ENCODE measurements around the gene NEMF.
"Not testable (repeated sequence)": the region's sequence is repeated elsewhere in the genome, so short reads cannot be mapped to it uniquely, and the experiment has no call there.

The NEMF gene, protein sequence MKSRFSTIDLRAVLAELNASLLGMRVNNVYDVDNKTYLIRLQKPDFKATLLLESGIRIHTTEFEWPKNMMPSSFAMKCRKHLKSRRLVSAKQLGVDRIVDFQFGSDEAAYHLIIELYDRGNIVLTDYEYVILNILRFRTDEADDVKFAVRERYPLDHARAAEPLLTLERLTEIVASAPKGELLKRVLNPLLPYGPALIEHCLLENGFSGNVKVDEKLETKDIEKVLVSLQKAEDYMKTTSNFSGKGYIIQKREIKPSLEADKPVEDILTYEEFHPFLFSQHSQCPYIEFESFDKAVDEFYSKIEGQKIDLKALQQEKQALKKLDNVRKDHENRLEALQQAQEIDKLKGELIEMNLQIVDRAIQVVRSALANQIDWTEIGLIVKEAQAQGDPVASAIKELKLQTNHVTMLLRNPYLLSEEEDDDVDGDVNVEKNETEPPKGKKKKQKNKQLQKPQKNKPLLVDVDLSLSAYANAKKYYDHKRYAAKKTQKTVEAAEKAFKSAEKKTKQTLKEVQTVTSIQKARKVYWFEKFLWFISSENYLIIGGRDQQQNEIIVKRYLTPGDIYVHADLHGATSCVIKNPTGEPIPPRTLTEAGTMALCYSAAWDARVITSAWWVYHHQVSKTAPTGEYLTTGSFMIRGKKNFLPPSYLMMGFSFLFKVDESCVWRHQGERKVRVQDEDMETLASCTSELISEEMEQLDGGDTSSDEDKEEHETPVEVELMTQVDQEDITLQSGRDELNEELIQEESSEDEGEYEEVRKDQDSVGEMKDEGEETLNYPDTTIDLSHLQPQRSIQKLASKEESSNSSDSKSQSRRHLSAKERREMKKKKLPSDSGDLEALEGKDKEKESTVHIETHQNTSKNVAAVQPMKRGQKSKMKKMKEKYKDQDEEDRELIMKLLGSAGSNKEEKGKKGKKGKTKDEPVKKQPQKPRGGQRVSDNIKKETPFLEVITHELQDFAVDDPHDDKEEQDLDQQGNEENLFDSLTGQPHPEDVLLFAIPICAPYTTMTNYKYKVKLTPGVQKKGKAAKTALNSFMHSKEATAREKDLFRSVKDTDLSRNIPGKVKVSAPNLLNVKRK

DNA sequence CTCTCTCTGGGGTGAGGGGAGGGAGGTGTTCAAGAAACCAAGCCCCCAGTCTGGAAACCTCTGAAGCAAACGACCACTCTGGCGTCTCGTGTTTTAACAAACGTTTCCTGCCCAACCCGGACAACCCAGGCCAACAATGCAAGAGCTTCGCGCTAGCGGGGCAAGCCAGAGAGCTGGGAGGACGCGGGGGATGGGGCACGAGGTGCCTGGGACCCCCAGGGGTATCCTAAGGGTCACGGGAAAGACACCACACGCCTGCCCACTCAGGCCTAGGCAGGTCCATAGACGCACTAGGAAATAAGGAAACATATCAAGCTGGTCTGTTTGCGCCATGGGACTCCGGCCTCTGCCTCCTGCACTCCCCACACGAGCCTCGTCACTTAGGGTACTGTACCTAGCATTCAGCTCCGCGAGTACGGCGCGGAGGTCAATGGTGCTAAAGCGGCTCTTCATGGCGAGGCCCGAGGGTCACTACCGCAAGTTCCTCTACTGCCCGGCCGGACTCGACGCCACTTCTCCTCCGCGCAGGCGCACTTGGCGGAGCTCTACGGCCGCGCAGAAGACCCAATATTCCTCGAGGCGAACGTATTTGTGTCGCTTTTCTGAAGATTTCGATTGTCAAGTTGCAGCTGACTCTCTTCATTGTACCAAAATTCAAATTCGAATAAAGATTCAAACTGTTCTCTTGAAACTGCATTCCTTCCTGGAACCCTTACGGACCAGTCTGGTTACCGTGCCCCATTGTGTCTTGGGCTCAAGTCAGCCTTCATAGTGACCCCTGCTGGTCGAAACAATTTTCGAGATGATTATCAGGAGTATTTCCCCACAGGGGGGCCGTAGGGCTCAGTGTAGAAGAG is at the start of gene NEMF:
NEMF (minus strand) TSS at position 488 of the 857 bp plus-strand sequence; CDS start at position 453, 35 bp downstream.
- DNase-seq = peak; percentile 92 to 95

DNA sequence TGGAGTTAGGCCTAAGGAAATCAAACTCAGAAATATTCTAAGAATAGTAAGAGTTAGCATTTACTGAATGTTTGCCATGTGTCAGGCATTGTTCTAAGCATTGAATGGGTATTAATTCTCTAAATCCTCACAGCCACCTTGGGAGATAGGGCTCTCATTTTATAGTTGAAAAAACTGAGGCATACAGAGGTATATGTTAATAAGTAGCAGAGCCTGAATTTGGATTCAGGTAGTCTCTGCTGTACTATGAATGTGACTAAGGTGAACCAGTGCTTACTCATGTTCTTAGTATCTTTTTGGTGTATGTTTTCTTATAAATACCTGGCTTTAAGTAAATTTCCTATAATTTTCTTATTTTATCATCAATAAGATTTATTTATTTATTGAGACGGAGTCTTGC is 48.4 kb upstream of the NEMF start:
- no peak for DNase-seq

DNA sequence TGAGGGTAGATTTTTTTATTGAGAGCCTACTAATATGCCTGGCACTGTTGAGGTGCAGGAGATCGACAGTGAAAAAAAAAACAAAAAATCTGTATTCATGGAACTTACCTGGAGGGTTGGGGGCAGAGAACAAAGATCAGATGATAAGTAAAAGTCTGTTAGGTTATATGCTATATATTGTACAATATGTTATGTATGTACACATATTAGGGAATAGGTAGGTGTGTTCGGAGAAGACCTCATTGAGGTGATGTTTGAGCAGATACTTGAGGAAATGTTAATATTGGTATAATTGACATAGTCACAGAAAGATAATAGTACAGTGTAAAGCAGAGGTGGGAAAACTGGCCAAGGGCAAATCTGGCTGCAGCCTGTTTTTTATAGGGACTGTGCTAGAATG is 45.9 kb upstream of the NEMF start:
- DNase-seq = no peak

DNA sequence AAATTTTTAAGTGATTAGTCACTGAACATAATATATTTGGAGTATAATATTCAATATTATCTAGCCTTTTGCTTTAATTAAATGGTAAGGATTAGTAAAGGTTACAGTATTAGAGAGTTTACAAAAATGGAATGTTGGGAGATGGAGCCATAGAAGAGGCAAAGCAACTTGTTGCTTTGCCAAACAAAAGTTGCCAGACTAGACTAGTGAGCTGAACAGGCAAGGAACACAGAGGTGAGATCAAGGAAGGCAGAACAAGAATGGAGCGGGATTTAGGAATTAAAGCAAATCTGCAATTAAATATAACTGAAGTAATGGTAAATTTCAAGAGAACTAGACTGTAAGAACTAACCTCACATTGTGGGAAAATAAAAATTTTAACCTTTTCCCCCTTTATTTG is 45.4 kb upstream of the NEMF start:
- DNase-seq = no peak

DNA sequence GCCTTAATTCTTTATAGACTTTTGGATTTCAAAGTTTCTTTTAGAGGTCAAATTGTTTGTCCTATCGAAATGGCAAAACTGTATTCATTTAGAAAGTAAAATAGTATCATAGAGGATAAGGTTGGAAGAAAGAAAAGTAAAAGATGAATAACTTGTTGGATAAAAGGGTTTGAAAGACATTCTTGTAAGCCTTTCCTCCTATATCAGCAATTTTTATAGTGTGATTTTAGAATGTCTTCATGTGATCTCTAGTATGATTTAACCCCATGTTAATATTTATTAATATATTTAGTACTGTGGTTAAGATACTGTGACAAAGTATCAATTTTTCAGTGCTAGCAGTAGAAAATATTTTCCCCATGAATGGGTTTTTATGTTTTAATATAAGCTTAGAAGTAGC is 44.8 kb upstream of the NEMF start:
- DNase-seq = no peak

DNA sequence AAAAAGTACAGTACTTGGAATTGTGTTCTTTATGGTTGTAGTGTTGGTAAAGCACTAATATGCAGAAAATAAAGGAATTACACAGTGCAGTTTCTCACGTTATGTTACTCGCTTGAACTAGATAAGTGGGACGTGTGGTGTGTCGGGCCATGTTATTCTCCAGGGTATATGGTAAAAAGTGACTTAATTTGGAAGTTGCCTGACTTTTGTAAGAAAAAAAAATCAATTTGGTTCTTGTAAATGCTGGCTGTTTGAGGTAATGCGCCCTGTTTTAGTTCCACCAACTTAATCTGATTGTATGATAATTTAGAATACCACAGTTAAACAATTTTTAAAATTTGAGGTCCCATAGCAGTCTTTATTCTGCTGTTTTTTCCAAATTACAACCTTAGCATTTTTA is 44.4 kb upstream of the NEMF start:
- DNase-seq = no peak

DNA sequence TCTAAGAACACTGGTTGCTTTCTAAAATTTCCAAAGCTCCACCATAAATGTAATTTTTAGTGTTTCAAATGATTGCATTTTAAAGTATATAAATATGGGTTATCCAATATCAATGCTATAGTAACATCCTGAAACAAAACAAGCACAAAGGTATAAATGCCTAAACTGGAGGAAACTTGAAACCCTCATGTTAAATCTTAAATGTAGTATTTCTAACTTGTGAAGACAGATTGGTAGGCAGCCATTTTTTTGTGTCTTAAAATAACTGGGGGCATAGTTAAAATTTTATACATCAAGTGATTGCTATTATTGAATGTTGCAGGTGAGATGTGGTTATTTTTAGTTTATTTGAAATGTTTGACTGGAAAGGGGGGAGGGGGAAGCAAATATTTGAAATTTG is 43.7 kb upstream of the NEMF start:
- not testable (repeated sequence) for DNase-seq

DNA sequence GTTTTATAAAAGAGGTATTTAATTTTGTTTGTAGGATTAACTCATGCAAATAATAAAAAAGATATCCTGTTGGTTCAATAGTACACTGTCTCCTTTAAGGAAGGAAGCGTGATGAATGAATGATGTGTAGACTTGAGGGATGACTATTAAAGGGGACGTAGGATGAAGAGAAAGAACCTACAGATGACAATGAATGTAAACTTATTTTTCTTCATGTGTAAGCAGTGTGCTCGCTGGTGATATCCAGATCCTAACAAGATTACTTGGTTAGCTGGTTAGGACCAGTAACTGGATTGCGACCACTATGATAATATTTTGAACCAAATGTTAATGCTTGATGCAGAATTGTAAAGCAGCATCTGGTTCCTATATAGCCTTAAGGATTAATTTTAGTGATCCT is 42.9 kb upstream of the NEMF start:
- no peak for DNase-seq

DNA sequence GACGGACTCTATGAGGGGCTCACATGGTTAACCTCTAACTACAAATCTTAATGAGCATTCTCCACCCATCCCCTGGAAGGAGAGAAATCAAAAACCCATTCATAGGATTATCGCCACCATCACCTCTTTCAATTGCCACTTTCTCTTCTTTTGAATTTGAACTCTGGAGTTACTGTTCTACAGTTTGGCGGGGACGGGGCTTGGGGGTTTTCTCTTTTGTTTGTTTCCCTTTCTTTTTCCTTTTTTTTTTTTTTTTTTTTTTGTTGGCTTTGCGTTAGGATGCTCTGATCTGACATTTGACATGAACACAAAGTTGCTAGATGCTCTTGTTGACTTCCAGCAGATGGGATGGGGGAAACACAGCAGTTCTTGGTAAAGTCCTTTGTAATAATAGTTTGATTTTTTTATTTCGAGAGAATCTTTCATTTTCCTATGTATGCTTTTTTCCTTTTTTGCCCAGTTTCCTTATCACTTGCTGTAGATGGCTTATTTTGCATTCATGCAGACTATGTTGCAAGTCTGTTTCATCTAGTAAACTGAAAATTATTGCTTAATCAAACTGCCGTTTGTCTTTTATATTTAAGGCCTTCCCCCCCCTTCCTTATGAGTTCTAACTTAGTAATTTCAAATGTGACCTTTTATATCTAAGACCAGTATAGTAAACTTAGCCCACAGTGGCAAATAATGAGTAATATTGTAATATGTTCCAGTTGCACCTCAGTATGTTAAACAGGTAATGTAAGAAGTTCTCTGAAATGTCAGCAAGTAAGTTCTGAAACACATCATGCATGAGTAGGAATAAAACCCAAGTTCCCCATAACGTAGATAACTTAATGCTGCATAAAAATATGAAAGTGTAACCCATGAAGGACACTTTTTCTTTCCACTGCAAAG is 41.9 kb upstream of the NEMF start:
- not testable (repeated sequence) for DNase-seq

DNA sequence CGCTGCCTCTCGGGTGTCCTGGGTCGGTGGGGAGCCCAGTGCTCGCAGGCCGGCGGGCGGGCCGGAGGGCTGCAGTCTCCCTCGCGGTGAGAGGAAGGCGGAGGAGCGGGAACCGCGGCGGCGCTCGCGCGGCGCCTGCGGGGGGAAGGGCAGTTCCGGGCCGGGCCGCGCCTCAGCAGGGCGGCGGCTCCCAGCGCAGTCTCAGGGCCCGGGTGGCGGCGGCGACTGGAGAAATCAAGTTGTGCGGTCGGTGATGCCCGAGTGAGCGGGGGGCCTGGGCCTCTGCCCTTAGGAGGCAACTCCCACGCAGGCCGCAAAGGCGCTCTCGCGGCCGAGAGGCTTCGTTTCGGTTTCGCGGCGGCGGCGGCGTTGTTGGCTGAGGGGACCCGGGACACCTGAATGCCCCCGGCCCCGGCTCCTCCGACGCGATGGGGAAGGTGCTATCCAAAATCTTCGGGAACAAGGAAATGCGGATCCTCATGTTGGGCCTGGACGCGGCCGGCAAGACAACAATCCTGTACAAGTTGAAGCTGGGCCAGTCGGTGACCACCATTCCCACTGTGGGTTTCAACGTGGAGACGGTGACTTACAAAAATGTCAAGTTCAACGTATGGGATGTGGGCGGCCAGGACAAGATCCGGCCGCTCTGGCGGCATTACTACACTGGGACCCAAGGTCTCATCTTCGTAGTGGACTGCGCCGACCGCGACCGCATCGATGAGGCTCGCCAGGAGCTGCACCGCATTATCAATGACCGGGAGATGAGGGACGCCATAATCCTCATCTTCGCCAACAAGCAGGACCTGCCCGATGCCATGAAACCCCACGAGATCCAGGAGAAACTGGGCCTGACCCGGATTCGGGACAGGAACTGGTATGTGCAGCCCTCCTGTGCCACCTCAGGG is 41.0 kb upstream of the NEMF start:
- DNase-seq = peak; percentile 41

DNA sequence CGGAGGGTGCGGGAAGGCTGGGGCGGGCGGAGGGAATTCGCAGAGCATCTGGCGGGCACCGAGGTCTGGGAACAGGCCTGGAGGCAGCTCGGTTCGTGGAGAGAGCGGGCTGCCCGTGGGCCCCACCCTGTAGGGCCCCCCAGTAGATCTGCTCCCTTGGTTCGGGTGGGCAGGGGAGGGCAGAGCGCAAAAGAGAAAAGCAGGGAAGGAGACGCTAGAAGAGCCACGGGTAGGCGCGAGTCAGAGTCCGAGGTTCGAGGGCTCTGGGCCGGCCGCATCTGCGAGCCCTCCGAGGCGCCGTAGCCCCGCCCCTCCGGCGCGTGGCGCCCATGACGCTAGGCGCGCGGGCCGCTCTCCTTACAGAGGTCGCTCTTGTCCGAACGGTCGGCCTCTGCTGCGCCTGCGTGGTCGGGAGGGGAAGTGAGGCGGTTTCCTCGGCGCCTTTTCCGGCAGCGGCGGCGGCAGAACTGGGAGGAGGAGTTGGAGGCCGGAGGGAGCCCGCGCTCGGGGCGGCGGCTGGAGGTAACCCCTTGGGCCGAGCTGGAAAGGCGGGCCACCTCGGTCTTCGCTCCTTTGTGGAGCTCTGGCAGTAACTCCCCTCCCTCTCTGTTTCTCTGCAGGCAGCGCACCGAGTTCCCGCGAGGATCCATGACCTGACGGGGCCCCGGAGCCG is 40.2 kb upstream of the NEMF start, which contains the start of gene ARF6:
ARF6 (plus strand) TSS at position 447 of the 673 bp plus-strand sequence. CDS start 655 bp downstream, outside the sequence.
- peak; percentile 95 to 99 for DNase-seq

DNA sequence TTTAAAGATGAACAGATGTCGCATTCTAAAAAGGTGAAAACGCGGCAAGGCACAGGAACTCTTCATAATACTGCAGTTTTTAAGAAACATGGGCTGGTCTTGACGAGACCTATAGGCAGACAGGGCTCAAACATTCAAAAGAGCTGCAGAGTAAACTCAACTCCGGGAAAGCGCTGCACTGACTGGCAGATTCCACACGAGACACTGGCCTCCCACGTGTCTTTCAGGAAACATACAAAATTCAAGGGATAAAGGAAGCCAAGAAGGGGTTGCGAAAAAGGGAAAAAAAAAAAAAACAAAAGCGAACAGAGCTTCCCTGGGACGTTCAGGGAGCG is 39.7 kb upstream of the NEMF start:
- peak; percentile 28 to 77 for DNase-seq

DNA sequence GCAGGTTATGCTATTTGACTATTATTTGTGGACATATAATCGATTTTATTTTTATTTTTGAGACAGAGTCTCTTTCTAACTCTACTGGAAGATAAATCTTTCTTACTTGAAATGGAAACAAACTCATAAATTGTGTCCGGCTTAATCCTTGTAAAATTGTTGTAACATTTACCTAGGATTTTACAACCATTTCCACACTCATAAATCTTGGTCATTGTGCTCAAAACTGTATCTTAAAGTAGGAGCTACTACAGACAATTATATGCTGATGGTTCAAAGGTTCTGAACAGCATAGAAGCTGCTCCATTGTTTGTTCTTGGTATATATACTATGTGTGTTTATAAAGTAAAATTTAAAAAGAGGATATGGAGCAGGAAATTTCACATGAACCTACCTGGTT is 35.7 kb upstream of the NEMF start:
- no peak for DNase-seq

DNA sequence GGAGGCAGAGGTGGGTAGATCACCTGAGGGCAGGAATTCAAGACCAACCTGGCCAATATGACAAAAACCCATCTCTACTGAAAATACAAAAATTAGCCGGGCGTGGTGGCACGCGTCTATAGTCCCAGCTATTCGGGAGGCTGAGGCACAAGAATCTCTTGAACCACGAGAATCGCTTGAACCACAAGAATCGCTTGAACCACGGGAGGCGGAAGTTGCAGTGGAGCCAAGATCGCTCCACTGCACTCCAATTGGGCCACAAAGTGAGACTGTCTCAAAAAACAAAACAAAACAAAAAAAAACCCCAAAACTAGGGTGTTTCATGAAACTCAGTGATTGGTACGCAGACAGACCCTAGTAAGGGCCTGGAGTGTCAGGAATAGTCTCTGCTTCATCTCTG is 33.9 kb upstream of the NEMF start:
- DNase-seq = no peak

DNA sequence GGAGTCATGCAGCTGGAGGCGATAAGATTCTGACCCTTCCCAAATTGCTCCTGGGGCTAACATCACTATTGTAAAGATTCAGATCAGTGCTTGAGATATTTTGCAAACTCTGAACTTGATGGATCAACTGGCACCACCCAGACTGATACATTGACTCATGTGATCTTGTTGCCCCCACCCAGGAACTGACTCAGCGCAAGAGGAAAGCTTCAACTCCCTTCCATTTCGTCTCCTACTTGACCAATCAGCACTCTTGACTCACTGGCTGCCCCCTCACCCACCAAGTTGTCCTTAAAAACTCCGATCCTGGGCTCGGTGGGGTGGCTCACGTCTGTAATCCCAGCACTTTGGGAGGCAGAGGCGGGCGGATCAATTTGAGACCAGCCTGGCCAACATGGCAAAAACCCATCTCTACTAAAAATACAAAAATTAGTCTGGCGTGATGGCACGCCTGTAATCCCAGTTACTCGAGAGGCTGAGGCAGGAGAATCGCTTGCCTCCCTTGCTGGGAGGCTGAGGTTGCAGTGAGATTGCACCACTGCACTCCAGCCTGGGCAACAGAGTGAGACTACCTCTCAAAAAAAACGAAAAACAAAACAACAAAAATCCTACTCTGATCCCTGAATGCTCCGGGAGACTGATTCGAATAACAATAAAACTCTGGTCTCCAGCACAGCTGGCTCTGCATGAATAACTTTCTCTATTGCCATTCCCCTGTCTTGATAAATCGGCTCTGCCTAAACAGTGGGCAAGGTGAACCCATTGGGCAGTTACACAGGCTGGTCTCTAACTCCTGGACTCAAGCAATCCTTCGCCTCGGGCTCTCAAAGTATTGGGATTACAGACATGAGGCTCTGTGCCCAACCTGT is 30.5 kb upstream of the NEMF start:
- no peak for DNase-seq

DNA sequence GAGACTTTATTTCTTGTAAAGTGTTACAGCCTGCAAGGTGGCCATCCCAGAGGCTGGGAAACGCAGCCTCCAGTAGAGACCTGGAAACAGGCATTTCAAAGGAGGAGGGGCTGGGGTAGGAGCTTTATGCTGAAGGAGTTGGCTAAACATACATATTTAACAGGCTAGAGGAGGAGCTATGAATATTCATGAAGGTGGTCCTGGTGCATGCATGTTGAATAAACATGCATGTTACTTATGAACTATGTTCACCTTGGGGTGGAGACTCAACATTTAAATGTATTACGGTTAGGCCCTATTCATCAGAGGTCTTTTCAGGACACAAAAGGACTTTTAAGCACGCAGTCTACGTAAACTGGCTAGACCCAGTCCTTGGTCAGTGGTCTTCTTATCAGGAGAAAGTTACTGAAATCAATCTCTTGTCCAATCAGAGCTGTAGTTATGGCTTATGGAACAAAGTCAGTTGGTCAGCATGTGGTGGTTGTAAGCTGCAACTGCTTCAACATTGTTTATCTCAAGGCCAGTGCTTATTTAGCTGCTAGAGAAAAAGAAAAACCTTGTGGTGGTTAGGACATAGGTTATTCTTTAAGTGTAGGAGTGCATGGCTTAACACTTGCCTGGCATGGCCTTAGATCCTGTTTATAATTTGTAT is 28.9 kb upstream of the NEMF start:
- DNase-seq = no peak

DNA sequence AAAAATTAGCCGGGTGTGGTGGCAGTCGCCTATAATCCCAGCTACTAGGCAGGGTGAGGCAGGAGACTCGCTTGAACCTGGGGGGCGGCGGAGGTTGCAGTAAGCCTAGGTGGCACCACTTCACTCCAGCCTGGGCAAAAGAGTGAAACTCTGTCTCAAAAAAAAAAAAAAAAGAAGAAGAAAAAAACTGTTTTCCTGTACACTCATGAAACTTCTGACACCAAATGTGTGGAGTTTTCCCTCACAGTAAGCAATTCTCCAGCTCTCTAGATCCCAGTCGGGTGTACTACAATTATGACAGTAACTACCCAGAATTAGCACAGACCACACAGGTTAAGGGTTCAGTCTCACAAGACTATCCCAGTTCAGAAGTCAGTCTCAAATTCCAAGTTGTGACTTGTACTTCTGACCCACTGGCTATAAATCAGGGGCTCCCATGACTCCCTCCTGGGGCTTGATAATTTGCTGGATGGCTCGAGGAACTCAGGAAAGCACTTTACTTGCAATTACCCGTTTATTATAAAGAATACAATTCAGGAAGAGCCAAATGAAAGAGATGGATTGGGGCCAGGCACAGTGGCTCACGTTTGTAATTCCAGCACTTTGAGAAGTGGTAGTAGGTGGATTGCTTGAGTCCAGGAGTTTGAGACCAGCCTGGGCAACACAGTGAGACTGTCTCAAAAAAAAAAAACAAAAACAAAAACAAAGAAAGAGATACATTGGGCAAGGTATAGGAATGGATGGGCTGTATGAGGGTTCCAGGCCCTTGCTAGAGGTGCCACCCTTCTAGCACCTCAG is 27.9 kb upstream of the NEMF start:
- DNase-seq = no peak
